ENCODE data around the gene GSDME. TPM values are rescaled to one million over a fixed set of nuclear protein-coding genes. Genes with fewer than 3 reads are reported as not detected.

Gene GSDME
- total RNA-seq, 1 donor from 2014 or later, result 3.5 TPM

Other genes starting within 250 kb of the GSDME start
- gene PALS2, start 184.0 kb downstream of the GSDME start, total RNA-seq, result 9.1 TPM
- 8.4 TPM for gene OSBPL3, start 222.7 kb upstream of the GSDME start, total RNA-seq

Measured in Right ventricle myocardium superior (tissue), 1 donor.